DMS114 treated with DMSO at 0.1 percent for 48 hours (cell line): ENCODE results near the gene MKKS.
"Not testable (repeated sequence)": the region's sequence is repeated elsewhere in the genome, so short reads cannot be mapped to it uniquely, and the experiment has no call there.

ENCODE experiments used
- DNase-seq: peaks from one replicate; lab custom pipeline; 2025; ENCODE audit not compliant: unreplicated experiment; lab: John Stamatoyannopoulos, UW

MKKS gene

DNA sequence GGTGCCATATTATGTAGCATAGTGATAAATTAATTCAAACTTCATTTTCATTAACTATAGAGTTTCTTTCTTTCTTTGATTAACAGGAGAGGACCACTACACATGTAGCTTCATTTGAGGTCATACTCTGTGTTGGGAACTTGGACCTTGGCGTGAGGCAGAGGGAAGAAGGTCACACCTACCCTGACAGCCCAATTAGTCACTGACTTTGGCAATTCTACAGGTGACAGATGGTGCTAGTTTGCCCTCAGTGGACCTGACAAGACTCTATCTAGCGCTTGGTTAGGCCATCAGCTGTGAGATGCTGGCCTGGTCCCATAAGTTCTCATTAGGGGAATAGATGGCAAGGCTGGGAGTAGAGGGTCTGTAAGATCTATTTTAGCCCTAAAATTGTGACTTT is 15.2 kb upstream of the MKKS start:
- no peak for DNase-seq

- no peak for DNase-seq
Observed at GRCh38 chr20:10448270-10449156, 14.5 kb upstream of the MKKS start.

DNA sequence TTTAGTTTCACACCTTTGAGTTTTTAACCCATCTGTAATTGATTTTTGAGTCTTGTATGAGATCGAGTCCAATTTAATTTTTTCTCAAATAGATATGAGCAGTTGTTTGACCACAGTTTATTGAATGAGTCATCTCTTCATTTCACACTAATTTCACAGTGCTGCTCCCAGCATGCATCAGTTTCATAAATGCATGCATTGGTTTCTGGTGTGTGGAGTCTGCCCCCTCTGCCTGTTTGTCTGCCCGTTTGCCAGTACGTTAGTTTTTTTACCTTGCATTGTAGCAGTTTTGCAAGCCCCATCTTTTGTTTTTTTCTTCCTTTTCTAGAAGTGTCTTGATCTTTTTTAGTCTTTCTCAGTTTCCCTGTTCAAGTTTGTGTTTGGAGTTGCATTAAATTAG is 13.0 kb upstream of the MKKS start:
- DNase-seq = no peak

DNA sequence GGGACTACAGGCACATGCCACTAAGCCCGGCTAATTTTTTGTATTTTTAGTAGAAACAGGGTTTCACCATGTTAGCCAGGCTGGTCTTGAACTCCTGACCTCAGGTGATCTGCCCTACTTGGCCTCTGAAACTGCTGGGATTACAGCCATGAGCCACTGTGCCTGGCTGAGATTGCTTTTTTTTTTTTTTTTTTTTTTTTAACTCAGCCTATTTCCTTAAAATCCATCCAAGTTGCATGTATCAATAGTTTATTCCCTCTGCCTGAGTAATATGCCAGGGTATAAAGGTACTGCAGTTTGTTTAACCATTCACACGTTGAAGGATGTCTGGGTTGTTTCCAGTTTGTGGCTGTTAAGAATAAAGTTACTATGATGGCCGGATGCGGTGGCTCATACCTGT is 11.7 kb upstream of the MKKS start:
- no peak for DNase-seq

DNA sequence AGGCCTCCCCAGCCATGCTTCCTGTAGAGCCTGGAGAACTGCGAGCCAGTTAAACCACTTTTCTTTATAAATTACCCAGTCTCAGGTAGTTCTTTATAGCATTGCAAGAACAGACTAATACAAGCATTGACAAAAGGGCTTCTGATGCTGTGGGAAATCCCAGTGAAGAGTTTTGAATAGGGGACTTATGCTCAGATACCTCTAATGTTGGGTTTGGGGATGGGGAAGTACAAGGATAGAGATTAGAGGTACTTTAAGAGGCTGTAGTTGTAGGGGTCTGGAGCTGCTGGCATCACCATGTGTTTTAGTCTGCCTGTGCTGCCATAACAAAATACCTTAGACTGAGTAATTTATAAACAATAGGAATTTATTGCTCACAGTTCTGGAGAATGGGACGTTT is 9.9 kb upstream of the MKKS start:
- no peak for DNase-seq

- no peak for DNase-seq
Observed at GRCh38 chr20:10438217-10438616, 4.2 kb upstream of the MKKS start.

GRCh38 chr20:10436053-10436699 is 2.2 kb upstream of the MKKS start:
- no peak for DNase-seq

DNA sequence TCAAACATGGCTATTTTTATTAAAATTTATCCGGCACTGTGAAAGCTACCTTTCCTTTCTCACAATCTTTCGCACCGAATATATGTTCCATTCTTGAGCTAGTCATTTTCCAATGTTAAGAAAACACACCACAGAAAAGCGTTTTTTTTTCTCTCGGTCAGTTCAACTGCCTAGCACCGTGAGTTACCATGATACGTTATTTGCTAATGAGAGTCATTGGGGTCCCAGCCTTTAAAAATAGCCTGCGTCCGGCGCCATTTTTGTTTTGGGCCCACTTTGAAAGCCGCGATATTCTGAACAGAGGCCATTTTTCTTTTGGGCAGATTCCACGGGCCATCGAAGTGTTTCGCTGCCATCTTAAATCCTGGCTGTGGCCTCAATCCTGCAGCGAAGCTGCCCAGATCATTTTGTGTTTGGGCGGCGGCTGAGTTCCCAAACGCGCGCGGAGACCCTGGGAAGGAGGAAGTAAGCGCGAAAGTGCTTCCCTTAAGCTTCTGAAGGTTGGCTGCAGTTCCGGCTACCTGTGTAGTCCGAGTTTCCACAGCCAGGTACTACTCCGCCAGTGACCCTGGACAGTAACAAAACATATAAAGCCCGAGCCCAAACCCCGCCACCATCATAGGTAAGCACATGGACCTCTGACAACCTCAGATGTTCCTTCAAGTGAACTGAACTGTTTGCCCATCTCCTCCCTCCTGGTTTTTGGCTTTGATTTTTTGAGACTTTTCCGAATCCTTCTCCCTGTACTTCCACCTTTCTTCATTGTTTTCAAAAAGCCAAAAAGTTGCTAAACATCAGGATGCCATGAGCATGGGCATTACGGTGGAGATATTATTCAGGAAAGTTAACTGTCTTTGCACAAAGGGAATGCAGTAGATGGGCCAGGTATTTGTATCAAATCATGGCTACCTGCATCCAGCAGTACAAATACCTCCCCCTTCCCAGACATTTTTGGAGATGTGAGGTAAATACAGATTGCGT is 1.1 kb upstream of the MKKS start, which contains the start of gene SLX4IP:
SLX4IP (plus strand) TSS at position 474 of the 981 bp plus-strand sequence. CDS start 22,900 bp downstream, outside the sequence.
- peak; percentile 90 for DNase-seq

GRCh38 chr20:10434467-10434831 is 427 bp upstream of the MKKS start:
- DNase-seq = peak; percentile 93

DNA sequence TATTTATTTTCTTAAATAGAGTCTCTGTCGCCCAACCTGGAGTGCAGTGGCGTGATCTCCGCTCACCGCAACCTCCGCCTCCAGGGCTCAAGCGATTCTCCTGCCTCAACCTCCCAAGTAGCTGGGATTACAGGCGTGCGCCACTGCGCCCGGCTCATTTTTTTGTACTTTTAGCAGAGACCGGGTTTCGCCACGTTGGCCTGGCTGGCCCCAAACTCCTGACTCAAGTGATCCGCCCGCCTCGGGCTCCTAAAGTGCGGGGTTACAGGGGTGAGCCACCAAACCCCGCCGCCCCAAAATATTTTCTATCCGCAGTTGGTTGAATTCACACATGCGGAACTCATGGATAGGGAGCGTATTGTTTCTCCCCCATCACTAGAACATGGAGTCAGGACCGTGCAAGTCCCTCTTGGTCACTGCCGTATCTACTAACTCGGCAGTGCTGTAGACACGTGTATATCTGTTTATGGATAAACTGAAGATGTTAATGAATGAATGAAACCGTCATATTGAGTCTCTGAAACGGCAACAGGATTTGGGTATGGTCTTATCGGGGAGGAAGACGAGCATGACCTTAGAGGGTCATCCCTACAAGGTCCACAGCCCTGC is 904 bp downstream of the MKKS start:
- DNase-seq = no peak

GRCh38 chr20:10432079-10432478 is 1.9 kb downstream of the MKKS start:
- no peak for DNase-seq

DNA sequence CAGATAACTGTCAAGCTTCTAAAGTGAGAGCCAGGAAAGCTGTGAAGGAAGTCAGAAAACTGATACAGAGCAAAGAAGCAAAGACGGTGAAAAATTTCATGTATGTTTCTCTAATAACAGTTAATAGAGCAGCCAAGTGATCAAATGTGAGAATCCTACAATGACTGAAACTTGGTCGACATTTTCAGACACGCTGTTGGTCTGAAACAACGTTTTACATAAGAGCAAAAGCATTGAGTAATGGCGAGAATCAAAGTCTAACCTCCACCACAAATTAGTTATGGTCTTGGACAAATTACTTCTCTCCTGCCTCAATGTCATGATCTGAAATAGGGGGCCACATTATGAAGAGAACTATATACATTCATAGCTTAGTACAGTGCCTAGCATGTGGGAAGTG is 3.3 kb downstream of the MKKS start:
- DNase-seq = no peak

DNA sequence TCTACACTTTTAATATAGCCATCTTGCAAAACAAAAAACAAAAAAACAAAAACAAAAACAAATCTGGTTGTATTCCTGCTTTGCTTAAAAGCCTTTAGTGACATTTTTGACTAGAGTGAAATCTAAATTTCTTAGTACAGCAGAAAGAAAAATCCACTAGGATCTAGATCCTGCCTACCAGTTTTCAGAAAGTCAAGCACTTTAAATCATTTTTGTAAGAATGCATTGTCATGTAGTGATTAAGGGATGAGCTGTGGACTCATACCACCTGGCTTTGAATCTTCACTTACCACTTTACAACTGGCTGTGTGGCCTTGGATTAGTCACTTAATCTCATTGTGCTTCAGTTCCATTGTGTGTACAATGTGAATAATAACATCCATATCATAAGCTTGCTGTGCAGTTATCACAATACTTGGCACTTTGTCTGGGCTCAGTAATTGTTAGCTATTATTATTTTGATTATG is 4.0 kb downstream of the MKKS start:
- no peak for DNase-seq

DNA sequence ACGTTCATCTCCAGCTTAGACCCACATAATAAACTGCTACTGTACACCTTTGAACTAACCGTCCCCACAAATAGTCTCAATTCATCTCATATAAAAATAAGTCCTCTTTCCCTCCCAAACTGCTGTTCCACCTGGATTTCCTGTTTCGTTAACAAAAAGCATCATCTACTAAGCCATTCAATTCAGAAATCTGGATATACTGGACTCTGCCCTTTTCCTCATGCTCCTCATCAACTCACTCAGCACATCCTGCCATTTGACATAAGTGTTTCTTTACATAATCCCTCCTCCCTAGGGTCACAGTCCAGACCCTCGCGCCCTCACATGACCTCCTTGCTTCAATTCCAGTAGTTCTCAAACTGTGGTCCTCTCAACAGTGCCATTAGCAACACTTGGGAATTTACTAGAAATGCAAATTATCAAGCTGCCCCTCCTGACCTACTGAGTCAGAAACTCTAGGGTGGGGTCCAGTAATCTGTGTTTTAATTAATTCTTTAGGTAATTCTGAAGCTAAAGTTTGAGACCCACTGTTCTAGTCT is 4.5 kb downstream of the MKKS start:
- no peak for DNase-seq

DNA sequence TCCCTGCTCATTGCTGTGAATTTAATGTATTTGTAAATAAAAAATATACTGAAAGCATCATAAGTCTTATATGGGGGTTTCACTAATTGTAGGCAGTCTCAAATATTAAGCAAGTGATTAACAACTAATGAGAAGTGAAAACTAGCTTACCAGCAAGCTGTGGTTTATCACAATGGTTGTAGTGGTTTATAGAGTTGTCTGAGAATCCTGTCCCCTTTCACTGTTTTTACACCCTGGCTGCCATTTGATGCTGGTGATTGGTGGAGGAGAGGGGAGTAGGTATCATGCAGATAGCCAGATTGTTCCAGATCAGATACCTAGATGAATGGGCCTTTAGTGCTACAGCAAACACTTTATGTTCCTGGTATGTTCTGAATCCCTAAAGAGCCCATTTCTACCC is 6.0 kb downstream of the MKKS start:
- DNase-seq = no peak

DNA sequence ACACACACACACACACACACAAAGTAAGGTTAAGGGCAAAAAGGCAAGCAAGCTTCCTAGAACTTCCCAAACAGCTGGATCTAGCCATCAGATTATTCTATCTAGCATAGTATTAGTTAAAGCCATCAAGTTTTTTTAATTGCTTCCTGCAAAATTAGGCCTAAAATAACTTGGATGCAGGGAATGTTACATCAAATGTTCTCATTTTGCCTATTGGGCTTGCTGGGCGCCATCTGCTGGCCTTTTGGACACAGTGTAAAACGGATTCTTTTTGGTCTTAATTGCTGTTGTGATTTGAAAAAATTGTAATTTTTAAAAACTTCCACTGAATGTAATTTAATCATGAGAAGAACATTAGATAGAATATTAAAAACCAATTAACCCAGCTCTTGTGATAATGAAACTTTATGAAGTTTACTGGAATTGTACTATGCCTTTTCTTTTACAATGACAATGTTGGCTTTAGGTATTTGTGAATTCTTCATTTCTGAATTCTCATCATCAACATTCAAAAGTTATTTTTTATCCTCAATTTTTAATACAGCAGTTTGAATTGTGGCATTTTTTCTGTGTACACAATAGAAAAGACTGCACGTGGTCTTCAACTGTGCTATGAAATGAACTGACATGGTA is 6.8 kb downstream of the MKKS start:
- peak; percentile 29 for DNase-seq

- DNase-seq = no peak
Observed at GRCh38 chr20:10423735-10424134, 10.3 kb downstream of the MKKS start.

DNA sequence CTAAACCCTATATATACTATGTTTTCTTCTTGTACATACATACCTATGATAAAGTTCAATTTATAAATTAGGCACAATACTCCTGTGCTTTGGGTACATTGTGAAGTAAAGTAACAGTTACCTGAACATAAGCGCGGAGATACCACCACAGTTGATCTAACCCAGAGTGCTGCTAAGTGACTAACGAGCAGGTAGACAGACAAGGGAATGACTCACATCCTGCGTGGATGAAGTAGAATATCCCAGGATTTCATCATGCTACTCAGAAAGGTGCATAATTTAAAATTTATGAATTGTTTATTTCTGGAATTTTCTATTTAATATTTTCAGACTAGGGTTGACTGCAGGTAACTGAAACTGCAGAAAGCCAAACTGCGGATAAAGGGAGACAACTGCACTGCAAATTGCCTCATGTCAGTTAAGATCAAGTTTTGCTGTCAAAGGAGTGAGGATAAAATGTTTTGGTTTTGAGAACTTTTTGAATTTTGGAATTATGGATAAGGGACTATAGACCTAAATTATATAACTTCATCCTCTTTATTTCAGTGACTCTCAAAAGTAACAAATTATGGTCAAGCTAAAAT is 14.4 kb downstream of the MKKS start:
- DNase-seq = no peak

DNA sequence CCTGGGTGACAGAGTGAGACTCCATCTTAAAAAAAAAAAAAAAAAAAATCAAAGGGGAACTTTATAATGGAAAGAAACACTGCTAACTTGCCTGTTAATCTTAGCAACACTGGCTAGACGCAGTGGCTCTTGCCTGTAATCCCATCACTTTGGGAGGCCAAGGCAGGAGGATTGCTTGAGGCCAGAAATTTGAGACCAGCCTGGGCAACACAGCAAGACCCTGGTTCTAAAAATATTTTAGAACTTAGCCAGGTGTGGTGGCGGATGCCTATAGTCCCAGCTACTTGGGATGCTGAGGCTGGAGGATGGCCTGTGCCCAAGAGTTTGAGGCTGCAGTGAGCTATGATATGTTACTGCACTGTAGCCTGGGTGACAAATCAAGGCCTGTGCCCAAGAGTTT is 16.8 kb downstream of the MKKS start:
- DNase-seq = not testable (repeated sequence)
